ENCODE measurements around the gene HOXB9.

The HOXB9 gene

GRCh38 chr17:48626245-48627117, at the start of gene HOXB9:
Gene HOXB9 (minus strand): TSS chr17:48626358. CDS start chr17:48626269, 89 bp downstream.
- H3K4me3 ChIP-seq: peak within 1 kb of the TSS; percentile 5 to 25 (median 16)
- H3K27ac ChIP-seq: peak within 1 kb of the TSS in 3 of 21 experiments; percentile 7 to 79 (median 13)

DNA sequence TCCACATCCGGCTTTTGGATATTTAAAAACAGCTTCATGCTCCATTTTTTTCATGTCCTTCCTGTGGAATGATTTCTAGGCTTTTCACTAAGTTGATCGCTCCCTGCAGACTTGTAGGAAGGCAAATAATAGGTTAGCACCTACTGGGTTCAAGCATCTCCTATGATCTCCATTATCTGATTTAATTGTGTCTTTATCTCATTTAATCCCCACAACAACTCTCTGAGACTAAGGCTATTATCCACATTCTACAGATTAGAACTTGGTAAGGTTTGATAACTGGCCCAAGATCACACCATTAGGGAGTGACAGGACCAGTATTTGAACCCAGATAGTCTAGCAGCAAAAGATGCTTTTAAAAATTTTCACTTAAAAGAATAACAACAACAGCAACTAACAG, 46.2 kb upstream of the HOXB9 start:
- H3K4me3 ChIP-seq: no peak overlapping the region
- H3K27ac ChIP-seq: no peak overlapping the region

GRCh38 chr17:48671697-48672171, 45.6 kb upstream of the HOXB9 start:
- H3K4me3 ChIP-seq: peak overlapping the region in 4 of 7 experiments; percentile 6 to 14 (median 12)
- no peak overlapping the region for H3K27ac ChIP-seq

GRCh38 chr17:48663134-48663924, 37.2 kb upstream of the HOXB9 start:
- Histone ChIP-seq H3K27ac (no peak overlapping the region), H3K4me3 (no peak overlapping the region)

DNA sequence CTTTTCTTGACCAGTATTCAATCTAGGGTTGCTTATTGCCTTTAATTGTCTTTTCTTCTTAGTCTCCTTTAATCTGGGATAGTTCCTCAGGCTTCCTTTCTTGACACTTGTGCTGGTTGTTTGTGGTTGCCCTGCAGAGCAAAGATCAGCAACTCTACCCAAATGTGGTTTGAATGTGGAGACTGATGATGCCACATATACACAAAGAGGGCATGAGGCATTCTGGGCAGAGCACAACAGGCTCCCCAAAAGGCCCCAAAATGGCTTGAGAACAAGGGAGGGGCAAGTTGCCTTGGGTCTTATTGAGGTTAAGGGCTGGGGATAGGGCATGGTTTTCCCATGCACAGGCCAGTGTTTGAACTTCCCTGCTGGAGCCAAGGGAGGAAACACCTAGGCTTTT, 29.8 kb upstream of the HOXB9 start:
- Histone ChIP-seq H3K27ac (no peak overlapping the region), H3K4me3 (no peak overlapping the region)

GRCh38 chr17:48649741-48650140, 23.6 kb upstream of the HOXB9 start:
- no peak overlapping the region for H3K4me3 ChIP-seq
- no peak overlapping the region for H3K27ac ChIP-seq

- no peak overlapping the region for H3K4me3 ChIP-seq
These were observed 21.7 kb upstream of the HOXB9 start for GRCh38 chr17:48647963-48648245.

GRCh38 chr17:48647103-48647962, 21.2 kb upstream of the HOXB9 start:
- H3K27ac ChIP-seq: no peak overlapping the region
- H3K4me3 ChIP-seq: peak overlapping the region; percentile 9 to 27 (median 22)

More at GRCh38 chr17:48647963-48648245, 21.7 kb upstream of the HOXB9 start:
- H3K27ac ChIP-seq: no peak overlapping the region

- Histone ChIP-seq H3K4me3 (peak overlapping the region in 4 of 7 experiments; percentile 13 to 27 (median 16)), H3K27ac (no peak overlapping the region)
These were observed 20.3 kb upstream of the HOXB9 start for GRCh38 chr17:48646183-48647102.

DNA sequence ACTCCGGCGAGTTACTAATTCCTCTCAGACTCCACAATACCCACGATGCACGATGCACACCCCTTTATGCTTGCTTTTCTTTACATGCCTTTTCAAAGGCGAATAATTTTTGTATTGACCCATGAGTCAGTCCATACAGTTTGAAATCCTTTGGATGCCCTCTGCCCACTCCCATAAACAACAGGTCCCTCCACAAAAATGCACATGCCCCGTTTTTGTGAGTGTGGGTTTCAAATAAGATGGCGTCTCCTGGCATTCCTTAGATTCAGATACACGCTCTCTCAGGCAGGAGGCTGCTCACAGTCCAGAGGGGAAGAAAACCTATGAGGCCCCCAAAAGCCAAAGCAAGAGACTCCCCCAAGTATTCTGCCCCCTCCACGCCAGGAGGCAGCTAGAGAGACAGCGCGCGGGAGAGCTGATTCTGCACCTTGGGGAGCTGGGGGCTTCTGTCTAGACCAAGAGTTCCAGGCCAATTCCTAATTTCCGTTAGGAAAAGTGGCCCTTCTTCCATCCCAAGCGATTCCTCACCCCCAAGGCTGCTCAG, 19.6 kb upstream of the HOXB9 start:
- Histone ChIP-seq H3K27ac (no peak overlapping the region), H3K4me3 (peak overlapping the region in 1 of 7 experiments; percentile 18)

GRCh38 chr17:48644910-48645557, 18.9 kb upstream of the HOXB9 start:
- H3K4me3 ChIP-seq: no peak overlapping the region
- no peak overlapping the region for H3K27ac ChIP-seq

DNA sequence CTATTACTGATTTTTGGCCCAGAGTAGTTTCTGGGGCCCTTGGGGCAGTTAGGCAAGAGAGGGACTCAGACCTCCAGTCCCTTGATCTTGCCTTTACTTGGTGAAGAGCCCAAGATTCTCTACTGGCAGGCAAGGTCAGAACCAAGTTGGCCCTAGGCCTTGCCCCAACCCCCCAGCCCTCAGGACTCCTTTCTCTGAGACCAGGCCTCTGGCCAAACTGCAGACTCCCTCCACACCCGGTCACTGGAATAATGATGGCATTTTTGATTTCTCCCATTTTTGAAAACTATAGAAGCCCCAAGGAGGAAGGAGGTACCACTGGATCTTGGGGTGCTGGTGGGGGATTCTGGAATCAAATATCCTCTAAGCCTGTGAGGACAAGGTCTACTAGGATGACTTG, 18.0 kb upstream of the HOXB9 start:
- Histone ChIP-seq H3K4me3 (no peak overlapping the region), H3K27ac (no peak overlapping the region)

GRCh38 chr17:48643697-48644012, 17.5 kb upstream of the HOXB9 start:
- H3K4me3 ChIP-seq: no peak overlapping the region
- H3K27ac ChIP-seq: no peak overlapping the region

DNA sequence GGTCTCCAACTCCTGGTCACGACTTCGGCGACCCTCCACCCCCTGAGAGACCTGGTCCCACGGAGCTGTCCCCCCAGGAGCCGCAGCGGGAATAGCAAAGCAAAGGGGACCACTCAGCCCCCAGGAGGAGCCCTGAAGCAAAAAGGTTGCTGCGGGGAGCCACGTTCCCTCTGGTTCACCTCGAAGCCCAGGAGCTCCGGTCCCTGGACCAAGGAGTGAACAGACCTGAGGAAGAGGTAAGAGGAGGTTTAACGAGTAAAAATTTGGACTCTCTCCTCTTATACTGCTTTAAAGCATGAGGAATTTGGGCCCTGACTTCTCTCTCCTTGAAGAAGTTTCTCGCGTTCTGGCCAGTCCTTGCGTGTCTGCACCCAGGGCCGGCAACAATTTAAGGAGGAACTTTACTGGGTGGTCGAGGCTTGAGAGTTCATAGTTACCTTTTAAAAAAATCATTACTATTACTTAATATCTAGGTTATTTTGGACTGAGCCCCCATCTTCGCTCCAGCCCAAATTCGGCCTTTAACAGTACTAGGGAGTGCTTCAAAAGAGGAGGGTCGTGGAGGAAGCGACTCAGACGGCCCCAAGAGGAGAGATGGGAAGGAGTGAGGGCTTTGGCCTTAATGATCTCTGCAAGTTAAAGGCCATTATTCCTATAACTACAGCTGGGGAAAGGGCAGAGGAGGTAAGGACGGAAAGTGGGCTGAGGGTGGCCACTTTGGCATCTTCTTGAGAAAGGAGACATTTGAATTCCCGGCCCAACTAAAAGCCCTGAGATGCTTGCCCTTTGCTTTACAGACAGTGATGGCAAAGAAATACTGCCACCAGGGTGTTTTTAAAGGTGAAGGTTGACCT, 16.9 kb upstream of the HOXB9 start:
- Histone ChIP-seq H3K27ac (no peak overlapping the region), H3K4me3 (no peak overlapping the region)

GRCh38 chr17:48642059-48642842, 16.1 kb upstream of the HOXB9 start:
- H3K27ac ChIP-seq: no peak overlapping the region
- no peak overlapping the region for H3K4me3 ChIP-seq

DNA sequence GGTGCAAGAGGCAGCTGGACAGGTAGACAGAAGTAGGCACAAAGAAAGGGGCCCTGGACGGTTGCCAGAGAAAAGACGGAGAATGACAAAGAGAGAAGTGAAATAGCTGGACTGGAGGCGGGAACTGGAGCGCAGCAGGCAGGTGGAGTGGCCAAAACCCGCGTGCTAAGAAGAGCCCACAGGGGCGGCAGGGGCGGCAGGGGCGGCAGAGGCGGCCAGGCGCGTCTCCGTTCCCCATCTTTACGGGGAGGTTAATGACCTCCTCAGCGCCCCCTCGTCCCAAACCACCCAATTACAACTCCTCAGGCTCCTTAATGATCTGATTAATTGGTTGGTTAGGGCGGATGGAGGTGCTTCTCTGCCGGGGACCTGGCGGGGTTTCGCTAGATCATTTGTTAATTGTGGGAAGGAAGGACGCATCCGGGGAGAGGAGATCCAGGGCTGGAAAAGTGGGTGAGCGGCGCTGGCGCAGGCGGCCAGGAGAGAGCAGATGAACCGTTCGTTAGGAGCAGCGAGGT, 15.4 kb upstream of the HOXB9 start:
- Histone ChIP-seq H3K4me3 (no peak overlapping the region), H3K27ac (no peak overlapping the region)

DNA sequence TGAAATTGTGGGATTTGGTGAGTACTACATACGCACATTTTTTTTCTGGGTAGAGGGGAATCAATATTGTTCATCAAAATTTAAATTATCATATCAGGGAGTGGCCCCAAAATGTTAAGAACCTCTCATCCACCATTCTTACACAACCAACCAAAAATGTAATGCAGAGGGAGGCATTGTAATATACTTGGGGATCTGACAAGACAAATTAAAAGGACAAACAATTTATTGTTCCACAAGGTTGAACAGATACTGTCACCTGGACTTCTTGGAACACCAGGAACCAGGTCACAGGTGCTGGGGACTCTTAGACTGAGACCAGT, 14.7 kb upstream of the HOXB9 start:
- Histone ChIP-seq H3K27ac (no peak overlapping the region), H3K4me3 (no peak overlapping the region)
